Measurements from ENCODE around the gene TCERG1. TPM values are rescaled to one million over a fixed set of nuclear protein-coding genes. Genes with fewer than 3 reads are reported as not detected.
A peak's percentile ranks its signal among the peaks of the same experiment; 100 is the strongest.

Gene TCERG1
- 42.0 and 43.6 TPM in 2 replicates for total RNA-seq

- peak within 1 kb of the TSS; percentile 82 for H3K4me3 ChIP-seq (ENCODE audit: insufficient read depth, low read length)
- peak; percentile 82 for TF ChIP-seq CTCF (IDR thresholded peaks at IDR 0.05; ENCODE audit: extremely low read depth, low read depth, low read length)
- peak within 1 kb of the TSS; percentile 89 for H3K27ac ChIP-seq (ENCODE audit: low read depth, low read length)
- peaks cover 37% of the 10 kb centered on the region for H4K20me1 ChIP-seq (ENCODE audit: insufficient read depth, low read length)
- no peaks in the 10 kb centered on the region for H3K36me3 ChIP-seq (ENCODE audit: insufficient read depth, low read length)
- H3K79me2 ChIP-seq (ENCODE audit: insufficient read depth, low read length), result peaks cover 50% of the 10 kb centered on the region
- peaks cover 14% of the 10 kb centered on the region for H3K4me1 ChIP-seq (ENCODE audit: insufficient read depth, low read length)
- H2AFZ ChIP-seq (ENCODE audit: low read length), result peak within 1 kb of the TSS; percentile 82
- no peaks in the 10 kb centered on the region for H3K9me3 ChIP-seq (ENCODE audit: low read depth, low read length)
- H3K4me2 ChIP-seq (ENCODE audit: insufficient read depth, low read length), result peak within 1 kb of the TSS; percentile 90
- peak; percentile 93 for DNase-seq (ENCODE audit: insufficient read length, low spot score, missing footprints)
- H3K27me3 ChIP-seq (ENCODE audit: insufficient read depth, low read length), result peaks cover 4% of the 10 kb centered on the region
Observed at GRCh38 chr5:146446861-146447733, at the start of gene TCERG1. TSS of gene TCERG1 (plus strand) at chr5:146447333. CDS start at chr5:146447350, 17 bp downstream.

GRCh38 chr5:146398826-146399225, 48.3 kb upstream of the TCERG1 start:
- no peak for TF ChIP-seq CTCF (IDR thresholded peaks at IDR 0.05; ENCODE audit: extremely low read depth, low read depth, low read length)
- H3K27me3 ChIP-seq (ENCODE audit: insufficient read depth, low read length), result peaks cover 15% of the 10 kb centered on the region
- H3K79me2 ChIP-seq (ENCODE audit: insufficient read depth, low read length), result no peaks in the 10 kb centered on the region
- no peaks in the 10 kb centered on the region for H4K20me1 ChIP-seq (ENCODE audit: insufficient read depth, low read length)
- no peaks in the 10 kb centered on the region for H3K4me1 ChIP-seq (ENCODE audit: insufficient read depth, low read length)
- H3K4me2 ChIP-seq (ENCODE audit: insufficient read depth, low read length), result no peak overlapping the region
- H2AFZ ChIP-seq (ENCODE audit: low read length), result no peak overlapping the region
- no peak overlapping the region for H3K4me3 ChIP-seq (ENCODE audit: insufficient read depth, low read length)
- H3K36me3 ChIP-seq (ENCODE audit: insufficient read depth, low read length), result no peaks in the 10 kb centered on the region
- no peak overlapping the region for H3K27ac ChIP-seq (ENCODE audit: low read depth, low read length)
- no peak for DNase-seq (ENCODE audit: insufficient read length, low spot score, missing footprints)
- no peaks in the 10 kb centered on the region for H3K9me3 ChIP-seq (ENCODE audit: low read depth, low read length)

- no peak for TF ChIP-seq CTCF (IDR thresholded peaks at IDR 0.05; ENCODE audit: extremely low read depth, low read depth, low read length)
- H3K27ac ChIP-seq (ENCODE audit: low read depth, low read length), result no peak overlapping the region
- no peaks in the 10 kb centered on the region for H3K79me2 ChIP-seq (ENCODE audit: insufficient read depth, low read length)
- no peaks in the 10 kb centered on the region for H3K36me3 ChIP-seq (ENCODE audit: insufficient read depth, low read length)
- H3K9me3 ChIP-seq (ENCODE audit: low read depth, low read length), result no peaks in the 10 kb centered on the region
- no peak for DNase-seq (ENCODE audit: insufficient read length, low spot score, missing footprints)
- H3K27me3 ChIP-seq (ENCODE audit: insufficient read depth, low read length), result peaks cover 15% of the 10 kb centered on the region
- no peaks in the 10 kb centered on the region for H3K4me1 ChIP-seq (ENCODE audit: insufficient read depth, low read length)
- no peak overlapping the region for H3K4me3 ChIP-seq (ENCODE audit: insufficient read depth, low read length)
- H4K20me1 ChIP-seq (ENCODE audit: insufficient read depth, low read length), result no peaks in the 10 kb centered on the region
- H3K4me2 ChIP-seq (ENCODE audit: insufficient read depth, low read length), result no peak overlapping the region
- H2AFZ ChIP-seq (ENCODE audit: low read length), result no peak overlapping the region
Observed at GRCh38 chr5:146399481-146399880, 47.7 kb upstream of the TCERG1 start.

- no peak overlapping the region for H3K4me3 ChIP-seq (ENCODE audit: insufficient read depth, low read length)
- TF ChIP-seq CTCF (IDR thresholded peaks at IDR 0.05; ENCODE audit: extremely low read depth, low read depth, low read length), result no peak
- no peak for DNase-seq (ENCODE audit: insufficient read length, low spot score, missing footprints)
- H2AFZ ChIP-seq (ENCODE audit: low read length), result no peak overlapping the region
- H3K27me3 ChIP-seq (ENCODE audit: insufficient read depth, low read length), result peaks cover 15% of the 10 kb centered on the region
- H3K9me3 ChIP-seq (ENCODE audit: low read depth, low read length), result no peaks in the 10 kb centered on the region
- no peak overlapping the region for H3K27ac ChIP-seq (ENCODE audit: low read depth, low read length)
- H3K36me3 ChIP-seq (ENCODE audit: insufficient read depth, low read length), result no peaks in the 10 kb centered on the region
- H3K4me2 ChIP-seq (ENCODE audit: insufficient read depth, low read length), result no peak overlapping the region
- no peaks in the 10 kb centered on the region for H3K4me1 ChIP-seq (ENCODE audit: insufficient read depth, low read length)
- H3K79me2 ChIP-seq (ENCODE audit: insufficient read depth, low read length), result no peaks in the 10 kb centered on the region
- no peaks in the 10 kb centered on the region for H4K20me1 ChIP-seq (ENCODE audit: insufficient read depth, low read length)
Observed at GRCh38 chr5:146400201-146400600, 46.9 kb upstream of the TCERG1 start.
